Naive thymus-derived CD4-positive, alpha-beta T cell (primary cell): Measurements from ENCODE around the gene APOBEC3G. TPM values are rescaled to one million over a fixed set of nuclear protein-coding genes. Genes with fewer than 3 reads are reported as not detected.
A peak's percentile ranks its signal among the peaks of the same experiment; 100 is the strongest.

Experiments
- ATAC-seq: fragments of 150-1000 bp; cut with Tn5 transposase; 2 replicates; pipeline ENCODE4 v1.10.0; 2021; ENCODE audit warnings: mild to moderate bottlenecking, moderate library complexity
- CTCF ChIA-PET: fragments of 350-600 bp; sonication (Branson Sonifier 250); formaldehyde crosslinking; loops from one replicate; lab custom pipeline; 2021; ENCODE audit warnings: antibody characterized with exemption; lab: Charles Lee
- POLR2A ChIA-PET: fragments of 350-600 bp; sonication (Branson Sonifier 250); formaldehyde crosslinking; loops from one replicate; lab custom pipeline; 2021; ENCODE audit warnings: antibody characterized with exemption, inconsistent platforms; lab: Charles Lee
- DNase-seq, 9 donors: peaks; one replicate each; pipeline versions ENCODE4 v3.0.0 to v3.0.0-alpha.2; 2020 to 2022; ENCODE audit warnings: mixed read lengths in 1 of 9
- H3K27ac ChIP-seq: one replicate; pipeline ENCODE4 v1.7.0; 2013; ENCODE audit warnings: mild to moderate bottlenecking, low read depth, low read length, moderate library complexity
- H3K27me3 ChIP-seq, 2 donors: one replicate each; pipeline ENCODE4 v1.7.0; 2013; ENCODE audit warnings: low read length in 2 of 2, mild to moderate bottlenecking in 2 of 2, moderate library complexity in 2 of 2; ENCODE audit not compliant: control insufficient read depth in 2 of 2, insufficient read depth in 2 of 2
- H3K36me3 ChIP-seq, 3 experiments: 1 replicate in 2 of 3; 2 replicates in 1 of 3; pipeline ENCODE4 v1.7.0; 2013; ENCODE audit warnings: low read length in 3 of 3, mild to moderate bottlenecking in 3 of 3, moderate library complexity in 1 of 3; ENCODE audit not compliant: insufficient read depth in 3 of 3, control insufficient read depth in 2 of 3
- H3K4me1 ChIP-seq, 2 donors: one replicate each; pipeline ENCODE4 v1.7.0; 2013; ENCODE audit warnings: low read length in 2 of 2, mild to moderate bottlenecking in 2 of 2, moderate library complexity in 1 of 2; ENCODE audit not compliant: control insufficient read depth in 2 of 2, insufficient read depth in 2 of 2
- H3K4me3 ChIP-seq: 2 replicates; pipeline ENCODE4 v1.7.0; 2013; ENCODE audit warnings: mild to moderate bottlenecking, low read length
- H3K9me3 ChIP-seq, 3 experiments: 1 replicate in 2 of 3; 2 replicates in 1 of 3; pipeline ENCODE4 v1.7.0; 2013; ENCODE audit warnings: low read length in 3 of 3; ENCODE audit not compliant: control insufficient read depth in 2 of 3
- H3K27ac Mint-ChIP-seq, 9 donors: one replicate each; pipeline ENCODE4 v1.8.0; 2020 to 2022; ENCODE audit warnings: mixed read lengths in 9 of 9, mild to moderate bottlenecking in 8 of 9, moderate library complexity in 5 of 9, inconsistent platforms in 2 of 9
- H3K27me3 Mint-ChIP-seq, 5 donors: one replicate each; pipeline ENCODE4 v1.8.0; 2021 to 2022; ENCODE audit warnings: mixed read lengths in 5 of 5, mild to moderate bottlenecking in 1 of 5
- H3K36me3 Mint-ChIP-seq, 5 donors: one replicate each; pipeline ENCODE4 v1.8.0; 2020 to 2022; ENCODE audit warnings: mixed read lengths in 5 of 5, mild to moderate bottlenecking in 3 of 5, inconsistent platforms in 1 of 5
- H3K4me1 Mint-ChIP-seq, 7 donors: one replicate each; pipeline ENCODE4 v1.8.0; 2020 to 2022; ENCODE audit warnings: mixed read lengths in 7 of 7, mild to moderate bottlenecking in 3 of 7, inconsistent platforms in 1 of 7
- H3K4me3 Mint-ChIP-seq, 10 donors: one replicate each; pipeline ENCODE4 v1.8.0; 2020 to 2022; ENCODE audit warnings: mild to moderate bottlenecking in 10 of 10, mixed read lengths in 10 of 10, moderate library complexity in 6 of 10, inconsistent platforms in 2 of 10
- H3K9me3 Mint-ChIP-seq, 11 donors: one replicate each; pipeline ENCODE4 v1.8.0; 2020 to 2022; ENCODE audit warnings: mixed read lengths in 11 of 11, mild to moderate bottlenecking in 4 of 11, inconsistent platforms in 1 of 11, moderate library complexity in 1 of 11
- intact Hi-C, 2 donors: fragments of 100-400 bp; cut with micrococcal nuclease; formaldehyde crosslinking; loops; one replicate each; pipeline ENCODE4 v1.15.1; 2023
- polyA plus RNA-seq, 2 donors: library from polyadenylated mRNA; unstranded; fragments of 300-500 nt; fragmentation: Illumina TruSeq; gene quantifications; one replicate each; pipeline ENCODE4 v1.2.3, GENCODE V29; 2021
- total RNA-seq, 6 experiments: library from RNA in 5 of 6; stranded (reverse) in 5 of 6; gene quantifications; 1 replicate in 5 of 6; 2 replicates in 1 of 6; pipeline ENCODE4 v1.2.3 and lab custom pipeline; 2021 to 2026

Gene APOBEC3G
- total and polyA plus RNA-seq, 7 experiments from 2014 or later = 18.5 to 93.2 (median 22.9) TPM

DNA sequence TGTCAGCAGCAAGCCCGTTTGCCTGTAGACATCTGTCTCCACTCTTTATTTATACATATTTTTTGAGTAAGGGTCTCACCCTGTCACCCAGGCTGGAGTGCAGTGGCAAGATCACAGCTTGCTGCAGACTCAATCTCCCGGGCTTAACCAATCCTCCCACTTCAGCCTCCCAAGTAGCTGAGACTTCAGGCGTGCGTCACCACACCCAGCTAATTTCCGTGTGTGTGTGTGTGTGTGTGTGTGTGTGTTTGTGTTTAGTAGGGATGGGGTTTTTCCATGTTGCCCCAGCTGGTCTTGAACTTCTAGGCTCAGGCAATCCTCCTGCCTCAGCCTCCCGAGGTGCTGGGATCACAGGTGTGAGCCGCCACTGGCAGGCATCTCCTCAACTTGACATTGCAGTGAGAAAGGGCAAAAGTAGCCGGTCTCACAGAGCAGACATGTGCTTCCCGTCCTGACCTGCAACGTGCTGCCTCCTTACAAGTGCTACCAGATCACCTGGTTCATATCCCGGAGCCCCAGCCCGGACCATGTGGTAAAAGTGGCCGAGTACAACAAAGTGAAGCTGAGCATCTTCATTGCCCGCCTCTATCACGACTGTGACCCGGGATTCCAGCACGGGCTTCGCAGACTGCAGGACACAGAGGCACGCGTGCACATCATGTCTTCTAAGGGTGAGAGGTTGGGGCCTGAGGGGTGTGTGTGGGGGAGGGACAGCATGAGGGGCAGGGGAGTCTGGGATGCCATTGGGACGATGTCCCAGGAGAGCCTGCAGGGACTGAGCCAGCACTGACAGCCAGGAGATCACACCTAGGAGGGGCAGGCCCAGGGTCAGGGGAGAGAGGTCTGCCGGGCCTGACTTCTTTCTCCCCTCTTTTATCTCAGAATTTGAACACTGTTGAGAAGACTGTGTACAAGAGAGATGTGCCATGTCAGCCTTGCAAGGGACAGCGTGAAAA, 14.3 kb downstream of the APOBEC3G start:
- ATAC-seq = peak; percentile 13
- ChIA-PET CTCF (interaction anchor here (0.6 to 0.9 kb wide), 3 partner anchors 66 to 519 kb away, joined by 3 read pairs; no protein-coding TSS in a partner anchor), POLR2A (interaction anchor here (1.0 to 1.5 kb wide), 4 partner anchors 62 to 82 kb away, joined by 3 to 5 read pairs (median 4); partner anchors contain the start of gene CBX7)
- Histone ChIP-seq H3K4me1 (peaks cover 52 to 92% of the 10 kb centered on the region in 2 donors), H3K9me3 (no peaks in the 10 kb centered on the region), H3K36me3 (peaks cover 0 to 7% (median 0%) of the 10 kb centered on the region in 3 experiments), H3K27ac (peak overlapping the region; percentile 69), H3K27me3 (no peaks in the 10 kb centered on the region), H3K4me3 (no peak overlapping the region)
- intact Hi-C loops = loop anchor here (1.0 to 5.0 kb wide), 5 partner anchors 15 to 77 kb away; partner anchors contain the start of genes APOBEC3C (in 1 of the 2), APOBEC3D (in 1 of the 2), APOBEC3F (in 1 of the 2) and APOBEC3G (in 1 of the 2)
- Mint-ChIP-seq H3K27me3 (no peaks in the 10 kb centered on the region), H3K4me3 (peak overlapping the region; percentile 63 to 84 (median 72)), H3K9me3 (no peaks in the 10 kb centered on the region), H3K36me3 (peaks cover 0 to 7% (median 6%) of the 10 kb centered on the region in 5 donors), H3K27ac (peak overlapping the region; percentile 85 to 97 (median 96)), H3K4me1 (peaks cover 33 to 90% (median 75%) of the 10 kb centered on the region in 7 donors)
- DNase-seq = no peak

DNA sequence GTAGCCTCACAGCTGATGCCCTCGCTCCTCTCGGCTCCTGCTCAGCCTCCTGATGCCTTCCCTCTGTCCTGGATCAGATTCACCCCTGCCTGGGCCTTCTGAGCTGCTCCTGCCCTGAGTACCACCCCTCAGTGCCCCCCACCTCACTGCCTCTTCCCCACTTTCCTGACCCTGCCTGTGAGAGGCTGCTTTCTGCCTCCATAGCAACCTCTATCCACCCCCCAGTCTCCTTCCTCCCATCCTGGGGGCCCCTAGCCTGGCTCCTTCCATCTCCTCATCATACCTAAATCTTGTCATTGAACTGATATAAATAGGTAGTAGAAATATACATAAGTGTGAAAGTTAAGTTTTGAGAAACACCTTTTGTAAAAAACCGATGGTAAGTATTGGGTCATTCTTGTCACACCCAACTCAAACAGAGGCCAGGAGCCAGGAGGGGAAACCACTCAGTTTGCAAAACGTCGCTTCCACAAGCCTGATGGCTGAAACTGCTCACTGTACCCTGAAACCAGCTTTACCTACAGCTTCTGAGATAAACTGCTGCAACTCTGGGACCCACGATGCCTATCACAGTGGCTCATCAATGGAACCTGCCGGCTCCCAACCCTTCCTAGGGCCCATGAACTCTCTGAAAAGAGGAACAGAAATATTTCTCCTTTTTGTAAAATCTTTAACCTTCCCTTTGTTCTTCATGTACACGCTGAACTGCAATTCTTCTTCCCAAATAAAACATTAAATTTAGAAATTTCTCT, 15.2 kb downstream of the APOBEC3G start:
- Histone ChIP-seq H3K4me3 (no peak overlapping the region), H3K9me3 (no peaks in the 10 kb centered on the region), H3K4me1 (peaks cover 59 to 92% of the 10 kb centered on the region in 2 donors), H3K36me3 (peaks cover 0 to under 1% (median 0%) of the 10 kb centered on the region in 3 experiments), H3K27me3 (no peaks in the 10 kb centered on the region), H3K27ac (peak overlapping the region; percentile 69)
- peaks cover 29 to 92% (median 81%) of the 10 kb centered on the region in 7 donors for H3K4me1 Mint-ChIP-seq
- H3K4me3 Mint-ChIP-seq = peak overlapping the region in 9 of 10 donors; percentile 1 to 84 (median 56)
- ATAC-seq = no peak
- ChIA-PET POLR2A (interaction anchor here (0.6 to 1.5 kb wide), 3 partner anchors 10 to 106 kb away, joined by 3 read pairs; partner anchors contain the start of gene CBX7), CTCF (no interaction called here)
- no peaks in the 10 kb centered on the region for H3K27me3 Mint-ChIP-seq
- intact Hi-C loops = loop anchor here in 1 of 2 donors (5.0 kb wide), 1 partner anchor 70 kb away; the partner anchor contains the start of gene APOBEC3D
- H3K27ac Mint-ChIP-seq = peak overlapping the region; percentile 85 to 97 (median 96)
- peaks cover 0 to 5% (median 4%) of the 10 kb centered on the region in 5 donors for H3K36me3 Mint-ChIP-seq
- no peaks in the 10 kb centered on the region for H3K9me3 Mint-ChIP-seq
- DNase-seq = no peak

DNA sequence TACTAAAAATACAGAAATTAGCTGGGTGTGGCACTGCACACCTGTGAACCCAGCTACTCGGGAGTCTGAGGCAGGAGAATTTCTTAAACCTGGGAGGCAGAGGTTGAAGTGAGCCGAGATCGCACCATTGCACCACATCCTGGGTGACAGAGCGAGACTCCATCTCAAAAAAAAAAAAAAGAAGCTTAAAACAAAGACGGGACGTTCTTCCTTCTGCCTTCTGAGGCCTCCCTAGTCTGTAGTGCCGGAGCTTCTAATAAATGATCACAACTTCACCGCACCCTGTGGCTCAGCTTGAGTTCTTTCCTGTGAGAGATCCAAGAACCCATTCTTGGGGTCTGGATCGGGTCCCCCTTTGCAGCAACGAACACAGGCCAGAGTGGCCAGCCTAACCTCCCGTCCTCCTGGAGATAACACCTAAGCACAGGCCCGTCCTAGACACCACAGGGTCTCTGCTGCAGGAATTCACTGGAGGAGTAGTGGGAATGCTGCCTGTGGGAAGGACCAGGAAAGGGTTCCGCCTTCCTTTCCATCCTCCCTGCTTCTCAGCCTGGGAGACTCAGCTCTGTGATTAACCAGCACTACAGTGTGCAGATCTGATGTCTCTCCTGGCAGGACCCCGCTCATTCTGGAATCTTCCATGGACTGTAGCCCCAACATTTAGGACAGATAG, 17.8 kb downstream of the APOBEC3G start:
- Mint-ChIP-seq H3K27ac (peak overlapping the region; percentile 9 to 94 (median 82)), H3K4me3 (peak overlapping the region in 7 of 10 donors; percentile 31 to 57 (median 50)), H3K9me3 (no peaks in the 10 kb centered on the region), H3K27me3 (no peaks in the 10 kb centered on the region), H3K4me1 (peaks cover 35 to 96% (median 82%) of the 10 kb centered on the region in 7 donors), H3K36me3 (peaks cover 0 to 3% (median 0%) of the 10 kb centered on the region in 5 donors)
- Histone ChIP-seq H3K9me3 (no peaks in the 10 kb centered on the region), H3K27me3 (no peaks in the 10 kb centered on the region), H3K4me3 (no peak overlapping the region), H3K36me3 (no peaks in the 10 kb centered on the region), H3K4me1 (peaks cover 72 to 92% of the 10 kb centered on the region in 2 donors), H3K27ac (peak overlapping the region; percentile 33)
- POLR2A ChIA-PET = interaction anchor here (0.7 to 1.4 kb wide), 8 partner anchors 10 to 222 kb away, joined by 3 to 5 read pairs (median 3); partner anchors contain the start of gene APOBEC3G
- ATAC-seq (no peak), DNase-seq (peak in 7 of 9 donors; percentile 20 to 62 (median 48))
- CTCF ChIA-PET = interaction anchor here (0.6 to 1.0 kb wide), 2 partner anchors 23 to 170 kb away, joined by 3 to 4 read pairs; no protein-coding TSS in a partner anchor
- intact Hi-C loops = loop anchor here in 1 of 2 donors (5.0 kb wide), 2 partner anchors 53 to 73 kb away; partner anchors contain the start of genes APOBEC3D and APOBEC3F

DNA sequence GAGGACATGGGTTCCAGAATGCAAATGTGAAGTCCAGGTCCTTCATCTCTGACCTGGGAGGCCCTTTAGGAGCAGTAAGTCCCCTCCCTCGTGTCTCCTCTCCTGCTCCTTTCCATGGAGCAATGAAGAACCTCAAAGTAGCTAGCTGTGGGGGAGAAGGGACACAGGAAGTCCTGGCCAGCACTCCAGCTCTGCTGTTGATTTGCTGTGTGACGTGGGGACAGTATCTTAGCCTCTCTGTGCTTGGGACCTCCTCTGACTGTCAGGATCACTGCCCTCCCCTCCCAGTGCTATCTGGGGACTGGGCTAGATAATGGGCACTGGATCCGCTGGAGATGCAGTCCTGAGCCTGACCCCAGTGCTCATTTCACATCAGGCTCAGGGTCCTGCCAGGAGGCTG, 18.9 kb downstream of the APOBEC3G start:
- H3K9me3 Mint-ChIP-seq = no peaks in the 10 kb centered on the region
- intact Hi-C loops = loop anchor here in 1 of 2 donors (5.0 kb wide), 1 partner anchor 54 kb away; the partner anchor contains the start of gene APOBEC3F

DNA sequence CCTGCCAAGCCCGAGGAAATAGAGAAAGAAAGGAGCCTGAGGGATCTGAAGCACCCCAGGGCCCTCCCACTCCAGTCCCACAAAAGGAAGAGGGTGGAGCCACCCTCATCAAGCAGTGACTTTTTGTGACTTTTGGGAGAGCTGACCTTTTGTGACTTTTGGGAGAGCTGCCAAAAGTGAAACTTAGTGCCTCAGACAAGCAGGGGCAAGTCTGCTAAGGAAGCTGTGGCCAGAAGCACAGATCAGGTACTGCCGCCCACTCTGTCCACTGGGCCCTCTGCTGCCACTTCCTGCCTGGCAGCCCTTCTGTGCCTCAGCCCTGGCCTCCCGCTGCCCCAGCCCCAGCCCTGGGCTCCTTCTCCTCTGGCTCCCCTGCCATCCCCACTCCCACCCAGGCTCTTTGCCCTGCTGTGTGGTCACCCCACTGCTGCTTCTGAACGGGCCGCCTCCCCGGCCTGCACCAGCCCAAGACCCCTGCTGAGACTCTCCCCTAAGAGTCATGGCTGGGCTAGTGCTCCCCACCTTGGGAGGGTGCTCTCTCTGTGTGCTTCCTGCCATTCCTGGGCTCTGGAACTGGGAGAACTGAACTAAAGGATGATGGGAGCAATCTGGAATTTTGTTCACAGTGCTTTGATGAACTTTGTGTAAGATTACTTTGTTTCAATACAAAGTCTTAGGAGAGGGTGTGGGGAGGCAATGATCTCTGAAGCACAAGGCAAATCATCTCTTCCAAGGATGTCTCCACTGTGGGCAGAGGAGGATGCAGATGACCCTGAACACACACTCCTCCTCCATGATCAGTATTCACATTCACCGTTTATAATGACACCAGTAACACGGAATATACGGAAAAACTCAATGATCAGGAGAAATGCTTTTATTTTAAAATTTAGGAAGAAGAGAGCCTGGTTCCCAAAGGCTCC, 20.3 kb downstream of the APOBEC3G start, which contains the start of gene APOBEC3H:
Gene APOBEC3H, plus strand, starts transcription at position 147 of the 923 bp plus-strand sequence. CDS start 3,035 bp downstream, outside the sequence.
- peaks cover 48 to 80% of the 10 kb centered on the region in 2 donors for H3K4me1 ChIP-seq
- intact Hi-C loops = loop anchor here in 1 of 2 donors (5.0 kb wide), 1 partner anchor 55 kb away; the partner anchor contains the start of gene APOBEC3F
- peak within 1 kb of the TSS in 8 of 10 donors; percentile 17 to 91 (median 54) for H3K4me3 Mint-ChIP-seq
- H3K27me3 Mint-ChIP-seq = no peaks in the 10 kb centered on the region
- H3K9me3 ChIP-seq = no peaks in the 10 kb centered on the region
- DNase-seq (peak in 1 of 9 donors; percentile 46), ATAC-seq (no peak)
- no peaks in the 10 kb centered on the region for H3K9me3 Mint-ChIP-seq
- peaks cover 0 to 3% (median 0%) of the 10 kb centered on the region in 5 donors for H3K36me3 Mint-ChIP-seq
- peak within 1 kb of the TSS; percentile 24 for H3K4me3 ChIP-seq
- H3K36me3 ChIP-seq = no peaks in the 10 kb centered on the region
- peaks cover 19 to 78% (median 64%) of the 10 kb centered on the region in 7 donors for H3K4me1 Mint-ChIP-seq
- H3K27ac Mint-ChIP-seq = peak within 1 kb of the TSS in 7 of 9 donors; percentile 51 to 94 (median 78)
- H3K27ac ChIP-seq = peak within 1 kb of the TSS; percentile 48
- POLR2A ChIA-PET = interaction anchor here (0.7 to 1.0 kb wide), 2 partner anchors 11 to 69 kb away, joined by 3 read pairs; no protein-coding TSS in a partner anchor
- CTCF ChIA-PET = no interaction called here
- H3K27me3 ChIP-seq = no peaks in the 10 kb centered on the region

More for the DNA sequence above, 18.9 kb downstream of the APOBEC3G start:
- H3K9me3 ChIP-seq = no peaks in the 10 kb centered on the region
- CTCF ChIA-PET = interaction anchor here (0.5 kb wide), 1 partner anchor 24 kb away, joined by 3 read pairs; no protein-coding TSS in a partner anchor
- H3K27ac Mint-ChIP-seq = peak overlapping the region in 4 of 9 donors; percentile 9 to 94 (median 78)
- H3K4me1 Mint-ChIP-seq = peaks cover 31 to 90% (median 78%) of the 10 kb centered on the region in 7 donors
- peaks cover 0 to 3% (median 0%) of the 10 kb centered on the region in 5 donors for H3K36me3 Mint-ChIP-seq
- H3K27me3 Mint-ChIP-seq = no peaks in the 10 kb centered on the region
- no peaks in the 10 kb centered on the region for H3K36me3 ChIP-seq
- DNase-seq (no peak), ATAC-seq (no peak)
- H3K4me1 ChIP-seq = peaks cover 62 to 94% of the 10 kb centered on the region in 2 donors
- no peaks in the 10 kb centered on the region for H3K27me3 ChIP-seq
- H3K4me3 ChIP-seq = no peak overlapping the region
- H3K4me3 Mint-ChIP-seq = peak overlapping the region in 1 of 10 donors; percentile 40
- POLR2A ChIA-PET = interaction anchor here (0.8 kb wide), 1 partner anchor 18 kb away, joined by 3 read pairs; the partner anchor contains the start of gene APOBEC3G
- H3K27ac ChIP-seq = no peak overlapping the region
